HG03565 (cell line): ENCODE results near the gene IREB2.
"Not testable (repeated sequence)": the region's sequence is repeated elsewhere in the genome, so short reads cannot be mapped to it uniquely, and the experiment has no call there.

Experiments used
- ATAC-seq: cut with Tn5 transposase; IDR thresholded peaks from one replicate; pipeline ENCODE4 v1.9.1; 2021; ENCODE audit warnings: mild to moderate bottlenecking, moderate library complexity; ENCODE audit not compliant: unreplicated experiment

IREB2 gene

GRCh38 chr15:78431955-78432354, 6.1 kb upstream of the IREB2 start:
- no peak for ATAC-seq

GRCh38 chr15:78432664-78433063, 5.4 kb upstream of the IREB2 start:
- no peak for ATAC-seq

DNA sequence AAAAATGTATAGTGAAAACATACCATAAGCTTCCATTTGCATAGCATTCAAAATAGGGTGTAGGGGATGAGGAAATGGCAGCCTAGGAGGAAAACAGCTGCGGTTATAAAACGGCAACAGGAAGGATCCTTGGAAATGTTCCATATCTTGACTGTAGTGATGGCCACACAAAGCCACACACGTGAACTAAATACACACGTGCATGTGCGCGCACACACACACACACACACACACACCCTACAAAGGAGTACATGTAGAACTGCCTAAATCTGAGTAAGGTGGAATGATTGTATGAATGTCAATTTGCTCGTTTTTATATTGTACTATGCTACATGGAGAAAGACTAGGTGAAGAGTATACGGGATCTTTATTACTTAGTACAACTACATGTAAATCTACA, 3.9 kb upstream of the IREB2 start:
- ATAC-seq, result no peak

- ATAC-seq, result not testable (repeated sequence)
Observed at GRCh38 chr15:78434711-78435110, 3.3 kb upstream of the IREB2 start.

GRCh38 chr15:78437107-78437761, 782 bp upstream of the IREB2 start:
- no peak for ATAC-seq

DNA sequence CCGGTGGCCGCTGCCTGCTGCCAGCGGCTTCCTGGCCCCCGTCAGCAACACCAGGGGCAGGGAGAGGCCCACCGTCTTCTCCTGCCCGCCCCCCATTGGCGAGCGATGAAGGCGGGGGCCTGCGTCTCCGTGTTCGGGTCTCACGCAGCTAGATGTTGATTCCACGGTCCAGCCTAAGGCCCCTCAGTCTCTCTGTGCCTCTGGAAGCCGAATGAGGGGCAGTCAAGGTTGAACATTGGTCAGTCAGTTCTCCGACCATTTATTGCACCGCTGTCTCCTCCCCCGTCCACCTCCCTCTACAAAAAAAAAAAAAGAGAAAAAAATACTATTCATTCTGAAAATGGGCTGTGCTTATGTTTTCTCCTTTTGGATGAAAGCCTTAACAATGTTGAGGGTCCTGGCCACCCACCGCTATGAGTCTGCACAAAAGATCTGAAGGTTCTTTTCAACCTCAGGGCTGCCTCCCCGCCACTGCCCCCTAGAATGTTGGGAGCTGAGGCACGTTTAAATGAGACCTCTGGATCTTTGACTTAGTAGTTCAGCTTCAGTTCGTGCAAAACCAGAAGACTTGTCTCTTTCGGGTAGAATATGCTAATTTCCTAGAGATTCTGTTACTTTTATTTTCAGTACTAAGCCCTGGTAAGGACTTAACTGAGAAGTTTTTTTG, 736 bp downstream of the IREB2 start:
- no peak for ATAC-seq

DNA sequence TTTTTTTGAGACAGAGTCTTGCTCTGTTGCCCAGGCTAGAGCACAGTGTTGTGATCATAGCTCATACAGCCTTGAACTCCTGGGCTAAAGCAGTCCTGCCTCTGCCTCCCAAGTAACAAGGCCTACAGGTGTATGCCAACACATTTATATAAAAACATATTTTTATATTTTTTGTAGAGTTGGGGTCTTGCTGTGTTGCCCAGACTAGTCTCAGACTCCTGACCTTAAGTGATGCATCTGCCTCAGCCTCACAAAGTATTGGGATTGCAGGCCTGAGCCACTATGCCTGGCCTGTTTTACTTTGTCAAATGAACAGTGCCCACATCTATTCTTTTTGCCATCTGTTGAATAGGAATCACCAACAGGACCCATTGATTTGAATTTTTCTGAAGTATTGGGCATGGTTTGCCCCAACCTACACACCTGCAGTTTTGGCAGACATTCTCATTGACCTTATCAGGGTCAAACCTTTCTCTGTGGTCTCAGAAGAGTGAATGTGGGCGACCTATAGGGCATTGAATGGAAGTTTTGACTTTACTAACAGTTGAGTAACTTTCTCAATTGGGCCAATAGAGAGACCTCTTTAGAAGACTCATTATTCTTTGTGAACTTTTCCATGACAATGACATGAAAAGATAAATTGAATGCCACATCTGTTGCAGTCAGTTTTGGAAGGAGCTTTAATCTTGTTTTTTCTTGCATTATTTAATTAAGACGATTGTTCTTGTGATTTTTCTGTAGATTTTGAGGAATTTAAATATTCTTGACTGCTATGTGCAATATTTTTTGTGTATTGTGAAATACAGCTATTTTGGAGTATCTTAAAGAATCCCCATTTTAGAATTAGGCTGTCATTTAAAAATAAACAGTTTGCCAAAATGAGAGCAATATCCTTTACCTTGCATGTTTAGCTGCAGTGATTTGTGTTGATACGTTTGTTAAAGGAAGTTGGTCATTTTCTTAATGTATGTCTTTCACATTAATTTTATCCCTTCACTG, 2.7 kb downstream of the IREB2 start:
- no peak for ATAC-seq

- no peak for ATAC-seq
Observed at GRCh38 chr15:78444255-78444654, 6.2 kb downstream of the IREB2 start.

GRCh38 chr15:78445875-78446274, 7.9 kb downstream of the IREB2 start:
- no peak for ATAC-seq

DNA sequence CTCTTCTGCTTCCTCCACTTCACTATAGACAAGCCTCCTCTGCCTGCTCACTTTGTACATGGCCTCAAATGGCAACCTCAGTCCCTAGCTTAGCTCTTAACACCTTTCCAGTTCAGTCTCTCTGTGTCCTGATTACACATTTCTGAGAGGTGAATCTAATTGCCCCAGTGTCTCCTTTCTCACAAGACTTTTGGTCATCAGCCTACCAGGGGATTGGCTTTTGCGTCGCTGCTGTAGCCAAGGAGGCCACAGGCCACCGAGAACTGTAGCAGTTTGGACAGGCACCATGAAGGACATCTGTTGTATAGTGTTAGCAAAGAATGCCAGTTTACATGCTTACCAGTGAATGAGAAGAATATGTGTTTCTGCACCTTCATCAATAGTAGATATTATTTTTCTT, 8.5 kb downstream of the IREB2 start:
- no peak for ATAC-seq

GRCh38 chr15:78448441-78449219, 10.6 kb downstream of the IREB2 start:
- no peak for ATAC-seq

GRCh38 chr15:78449220-78449999, 11.4 kb downstream of the IREB2 start:
- ATAC-seq, result no peak

DNA sequence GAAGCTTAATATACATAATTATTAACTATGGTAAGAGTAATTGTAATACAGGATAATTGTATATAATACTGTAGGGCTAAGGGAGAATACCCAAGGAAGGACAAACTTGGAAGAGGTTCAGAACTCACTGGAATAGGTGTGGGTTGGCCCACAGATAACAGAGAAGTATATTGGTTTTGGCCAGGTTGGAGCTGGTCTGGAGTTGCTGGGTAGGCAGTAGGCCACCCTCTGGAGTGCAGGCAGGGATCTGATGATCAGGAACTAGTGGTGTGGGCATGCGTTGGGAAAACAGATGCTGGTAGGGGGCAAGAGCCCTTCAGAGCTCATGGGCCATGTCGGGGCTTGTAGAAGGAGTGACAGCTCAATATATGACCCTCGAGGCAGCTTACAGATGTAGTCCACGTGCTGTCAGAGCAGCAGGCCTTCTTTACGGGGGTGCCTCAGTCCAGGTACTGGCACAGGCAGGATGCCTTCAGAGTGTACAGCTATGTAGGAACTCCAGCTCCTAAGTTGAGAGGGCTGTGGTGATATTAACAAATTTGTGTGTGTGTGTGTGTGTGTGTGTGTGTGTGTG, 12.4 kb downstream of the IREB2 start:
- no peak for ATAC-seq

DNA sequence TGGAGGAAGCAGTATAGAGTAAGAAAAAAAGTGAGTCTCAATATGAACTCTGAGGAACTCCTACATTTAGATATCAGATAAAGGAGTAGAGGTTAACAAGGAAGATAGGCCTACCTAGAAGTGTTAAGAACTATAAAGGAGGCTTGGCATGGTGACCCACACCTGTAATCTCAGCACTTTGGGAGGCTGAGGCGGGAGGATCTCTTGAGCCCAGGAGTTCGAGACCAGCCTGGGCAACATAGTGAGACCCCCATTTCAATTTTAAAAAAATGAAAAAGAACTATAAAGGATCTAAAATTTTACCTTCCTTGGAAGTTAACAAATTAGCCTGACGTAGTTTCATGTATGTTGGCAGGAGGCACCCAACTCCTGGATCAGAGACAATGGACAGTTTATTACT, 14.5 kb downstream of the IREB2 start:
- no peak for ATAC-seq

GRCh38 chr15:78453447-78453846, 15.4 kb downstream of the IREB2 start:
- no peak for ATAC-seq

DNA sequence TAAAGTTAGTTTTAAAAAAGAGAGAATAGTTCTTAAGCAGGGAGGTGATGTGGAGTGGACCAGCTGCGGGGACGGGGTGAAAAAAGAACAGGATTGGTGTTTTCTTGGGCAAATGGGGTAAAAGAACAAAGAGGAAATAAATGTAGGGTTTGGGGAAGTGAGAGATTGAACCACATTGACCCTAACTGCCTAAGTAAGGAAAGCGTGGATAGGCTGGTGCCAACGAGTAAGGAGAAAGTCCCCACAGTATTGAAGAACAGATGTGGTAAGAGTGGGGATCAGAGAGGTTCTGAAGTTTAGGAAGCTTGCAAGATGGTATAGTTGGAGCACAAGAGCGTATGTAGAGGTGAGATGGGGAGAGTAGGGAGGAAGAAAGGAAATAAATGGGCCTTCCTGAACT, 17.0 kb downstream of the IREB2 start:
- no peak for ATAC-seq

- ATAC-seq, result no peak
Observed at GRCh38 chr15:78455749-78456148, 17.7 kb downstream of the IREB2 start.

- no peak for ATAC-seq
Observed at GRCh38 chr15:78456426-78456825, 18.4 kb downstream of the IREB2 start.

- ATAC-seq, result no peak
Observed at GRCh38 chr15:78457101-78457500, 19.1 kb downstream of the IREB2 start.

DNA sequence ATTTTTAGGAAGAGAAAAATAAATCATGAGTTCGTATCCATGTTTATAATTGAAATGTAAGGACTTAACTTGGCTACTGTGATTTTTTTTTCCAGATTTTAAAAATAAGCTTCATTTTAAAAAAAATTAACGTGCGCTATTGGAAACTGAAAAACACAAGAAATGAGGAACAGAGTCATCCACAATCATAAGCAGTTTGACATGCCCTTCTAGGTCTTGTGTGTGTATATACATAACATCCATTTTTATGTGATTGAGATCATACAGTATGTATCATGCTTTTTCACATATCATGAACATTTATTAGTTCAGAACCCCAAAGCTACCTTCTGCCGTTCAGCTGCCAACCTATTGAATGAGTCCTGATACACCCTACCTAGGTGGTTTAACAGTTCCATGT, 22.7 kb downstream of the IREB2 start:
- ATAC-seq, result no peak
